HS-5 (cell line): ENCODE results near the gene FGFR3.
"Not testable (repeated sequence)": the region's sequence is repeated elsewhere in the genome, so short reads cannot be mapped to it uniquely, and the experiment has no call there.

ENCODE experiments used
- DNase-seq: peaks from one replicate; pipeline ENCODE4 v3.0.0-alpha.2; 2012; ENCODE audit warnings: low read depth

FGFR3 gene

DNA sequence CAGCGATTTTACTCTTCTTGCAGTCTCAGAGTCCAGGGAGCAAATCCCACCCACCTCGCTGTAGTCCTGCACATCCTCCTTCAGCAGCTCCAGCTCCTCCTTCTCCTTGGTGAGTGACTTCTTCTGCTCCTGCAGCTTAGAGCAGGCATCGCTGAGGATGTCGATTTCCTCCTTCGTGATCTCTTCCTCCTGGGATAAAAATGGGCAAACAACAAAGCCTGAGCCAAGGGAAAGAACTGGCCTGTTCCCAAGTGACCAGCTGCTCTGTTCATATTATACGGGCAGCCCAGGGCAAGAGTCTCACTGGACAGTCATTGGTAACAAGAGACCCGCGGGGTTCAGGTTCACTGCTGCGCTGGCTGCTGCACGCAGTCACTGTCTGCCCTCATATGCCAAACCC is 26.2 kb downstream of the FGFR3 start:
- DNase-seq, result no peak

GRCh38 chr4:1819816-1820215 is 26.7 kb downstream of the FGFR3 start:
- no peak for DNase-seq

GRCh38 chr4:1821679-1822567 is 28.8 kb downstream of the FGFR3 start:
- no peak for DNase-seq

- DNase-seq, result no peak
Measured at GRCh38 chr4:1822568-1823544, 29.8 kb downstream of the FGFR3 start.

DNA sequence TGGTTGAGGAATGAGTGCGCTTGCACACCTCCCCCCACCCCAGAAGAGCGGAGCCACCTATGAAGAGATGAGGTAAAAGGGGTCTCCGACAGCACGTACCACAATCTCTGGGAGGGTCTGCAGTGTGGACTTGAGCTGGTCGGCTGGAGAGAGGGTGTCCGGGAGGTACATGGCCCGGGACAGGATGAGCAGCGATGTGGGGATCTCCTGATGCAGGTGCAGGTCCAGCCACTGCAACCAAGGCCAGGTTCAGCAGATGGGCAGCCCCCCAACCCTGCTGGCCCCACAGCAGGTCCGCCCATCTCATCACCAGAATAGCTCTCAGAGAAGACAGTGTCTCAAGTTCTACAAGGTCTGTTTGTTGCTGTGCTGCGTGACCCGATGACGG is 30.4 kb downstream of the FGFR3 start:
- DNase-seq, result no peak

DNA sequence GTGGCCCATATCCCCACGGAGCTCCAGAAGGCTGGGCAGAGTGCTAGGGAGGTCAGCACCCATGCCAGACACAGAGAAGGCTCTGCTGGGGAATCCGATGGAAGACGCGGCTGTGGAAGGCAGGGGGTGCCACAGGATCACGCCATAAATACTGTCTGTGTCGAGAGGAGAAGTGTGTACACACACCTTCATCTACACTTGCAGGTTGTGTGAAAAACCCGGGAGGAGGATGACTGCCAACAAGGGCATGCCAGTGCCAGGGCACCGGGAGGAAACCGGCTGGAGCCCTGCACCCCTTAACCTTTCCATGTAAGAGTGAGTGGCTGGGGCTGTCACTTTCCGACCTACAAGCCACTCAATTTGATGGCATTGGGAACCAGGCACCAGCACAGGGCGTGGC is 31.7 kb downstream of the FGFR3 start:
- no peak for DNase-seq

- DNase-seq, result no peak
Measured at GRCh38 chr4:1825326-1825725, 32.2 kb downstream of the FGFR3 start.

DNA sequence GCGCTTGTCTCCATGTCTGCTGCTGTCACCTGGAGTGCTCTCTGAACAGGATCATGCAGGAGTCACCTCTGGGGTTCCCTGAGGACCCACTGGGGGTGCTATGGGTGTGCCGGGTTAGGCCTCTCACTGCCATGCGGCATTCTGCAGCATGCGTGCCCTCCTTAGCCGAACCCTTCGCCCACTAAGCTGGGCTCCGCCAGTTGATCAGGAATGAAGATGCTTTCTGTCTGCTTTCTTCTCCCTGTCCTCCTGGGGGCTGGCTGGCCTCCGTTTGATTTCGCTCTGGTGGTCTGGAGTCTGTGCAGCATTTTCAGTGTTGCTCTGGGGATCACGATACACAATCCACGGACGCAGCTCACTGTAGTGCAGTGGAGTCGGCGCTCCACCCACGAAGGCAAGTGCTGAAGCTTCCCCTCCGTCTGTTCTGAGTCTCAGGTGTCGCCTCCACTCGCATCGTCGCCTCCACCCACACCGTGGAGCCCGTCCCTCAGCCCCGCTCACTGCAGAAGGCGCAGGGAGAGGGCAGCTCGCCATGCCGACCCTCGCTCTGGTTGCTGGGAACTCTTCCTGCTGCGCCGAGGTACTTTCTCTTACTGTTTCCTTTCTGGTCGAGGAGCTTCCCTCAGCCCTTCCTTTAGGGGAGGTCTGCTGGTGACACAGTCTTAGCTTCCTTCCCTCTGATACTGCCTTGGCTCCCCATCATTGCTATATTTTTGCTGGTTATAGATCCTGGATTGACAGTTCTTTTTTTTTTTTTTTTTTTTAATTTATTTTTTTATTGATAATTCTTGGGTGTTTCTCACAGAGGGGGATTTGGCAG is 33.6 kb downstream of the FGFR3 start:
- DNase-seq, result no peak

DNA sequence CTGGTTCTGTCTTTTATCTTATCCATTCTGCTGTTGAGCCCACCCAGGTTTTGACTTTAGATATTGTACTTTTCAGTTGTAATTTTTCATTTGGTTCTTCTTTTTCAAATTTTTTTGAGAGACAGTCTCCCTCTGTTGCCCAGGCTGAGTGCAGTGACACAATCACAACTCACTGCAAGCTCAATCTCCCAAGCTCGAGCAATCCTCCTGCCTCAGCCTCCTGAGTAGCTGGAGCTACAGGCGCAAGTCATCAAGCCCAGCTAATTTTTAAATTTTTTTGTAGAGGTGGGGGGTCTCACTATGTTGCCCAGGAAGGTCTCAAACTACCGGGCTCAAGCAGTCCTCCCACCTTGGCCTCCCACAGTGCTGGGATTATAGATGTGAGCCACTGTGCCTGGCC is 37.1 kb downstream of the FGFR3 start:
- no peak for DNase-seq

- DNase-seq, result no peak
Measured at GRCh38 chr4:1830642-1831228, 37.6 kb downstream of the FGFR3 start.

- no peak for DNase-seq
Measured at GRCh38 chr4:1831331-1831730, 38.2 kb downstream of the FGFR3 start.

- no peak for DNase-seq
Measured at GRCh38 chr4:1832690-1833089, 39.6 kb downstream of the FGFR3 start.

GRCh38 chr4:1833307-1834046 is 40.4 kb downstream of the FGFR3 start:
- DNase-seq, result no peak

GRCh38 chr4:1834047-1834775 is 41.1 kb downstream of the FGFR3 start:
- no peak for DNase-seq

GRCh38 chr4:1835836-1836235 is 42.7 kb downstream of the FGFR3 start:
- not testable (repeated sequence) for DNase-seq

- no peak for DNase-seq
Measured at GRCh38 chr4:1836650-1837049, 43.6 kb downstream of the FGFR3 start.

GRCh38 chr4:1837069-1837468 is 44.0 kb downstream of the FGFR3 start:
- no peak for DNase-seq

DNA sequence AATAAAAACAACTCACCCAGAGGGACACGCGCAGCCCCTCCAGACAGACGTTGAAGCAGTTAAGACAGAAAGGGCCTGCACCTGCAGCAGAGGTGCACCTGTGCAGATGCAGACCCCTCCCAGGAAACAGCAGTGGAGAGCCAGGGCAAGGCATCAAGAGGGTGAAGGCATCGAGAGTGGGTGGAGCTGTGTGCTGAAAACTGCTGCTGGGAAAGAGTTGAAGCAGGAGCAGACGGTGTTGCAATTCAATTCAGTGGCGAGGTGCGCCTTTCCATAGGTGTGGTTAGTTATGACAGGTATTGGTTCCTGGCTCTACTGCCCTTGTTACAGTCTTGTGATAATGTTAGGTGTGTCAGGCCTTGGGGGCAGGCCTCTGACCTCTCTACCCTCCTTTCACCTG is 46.2 kb downstream of the FGFR3 start:
- no peak for DNase-seq

GRCh38 chr4:1841201-1841886 is 48.3 kb downstream of the FGFR3 start:
- DNase-seq, result no peak

GRCh38 chr4:1841887-1842210 is 48.8 kb downstream of the FGFR3 start:
- no peak for DNase-seq
